HL-60 (cell line): ENCODE measurements around the gene FAM204A.

Experiments
- POLR2AphosphoS5 ChIP-seq: IDR thresholded peaks from 2 replicates; pipeline ENCODE4 v1.6.1; 2012; ENCODE audit warnings: low read depth
- TF ChIP-seq, protein P1 (sequence below): IDR thresholded peaks from one replicate; pipeline ENCODE4 v1.5.1; 2011; ENCODE audit warnings: low read length, control low read depth, inconsistent platforms; ENCODE audit not compliant: insufficient read depth
- TF ChIP-seq, protein P2 (sequence below): IDR thresholded peaks from 2 replicates; pipeline ENCODE4 v1.6.1; 2012; ENCODE audit warnings: low read depth; ENCODE audit not compliant: insufficient replicate concordance

DNA sequence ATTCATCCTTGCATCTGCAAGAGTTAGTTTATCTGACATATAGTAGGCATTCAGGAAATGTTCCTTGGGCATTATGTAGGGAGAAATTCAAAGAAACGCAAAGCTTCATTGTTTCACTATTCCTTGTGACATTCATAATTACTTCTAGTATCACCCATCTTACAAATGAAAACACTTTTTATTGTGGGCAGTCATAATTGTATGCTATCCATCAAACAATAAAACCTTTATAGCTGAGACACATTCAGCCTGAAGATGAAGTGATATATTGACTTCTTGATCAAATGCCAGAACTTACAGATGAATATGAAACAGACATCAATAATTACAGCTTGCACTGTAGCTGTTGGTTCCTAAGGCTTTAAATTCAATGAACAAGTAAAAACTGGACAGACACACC, 36.4 kb downstream of the FAM204A start:
- TF ChIP-seq, protein P1, sequence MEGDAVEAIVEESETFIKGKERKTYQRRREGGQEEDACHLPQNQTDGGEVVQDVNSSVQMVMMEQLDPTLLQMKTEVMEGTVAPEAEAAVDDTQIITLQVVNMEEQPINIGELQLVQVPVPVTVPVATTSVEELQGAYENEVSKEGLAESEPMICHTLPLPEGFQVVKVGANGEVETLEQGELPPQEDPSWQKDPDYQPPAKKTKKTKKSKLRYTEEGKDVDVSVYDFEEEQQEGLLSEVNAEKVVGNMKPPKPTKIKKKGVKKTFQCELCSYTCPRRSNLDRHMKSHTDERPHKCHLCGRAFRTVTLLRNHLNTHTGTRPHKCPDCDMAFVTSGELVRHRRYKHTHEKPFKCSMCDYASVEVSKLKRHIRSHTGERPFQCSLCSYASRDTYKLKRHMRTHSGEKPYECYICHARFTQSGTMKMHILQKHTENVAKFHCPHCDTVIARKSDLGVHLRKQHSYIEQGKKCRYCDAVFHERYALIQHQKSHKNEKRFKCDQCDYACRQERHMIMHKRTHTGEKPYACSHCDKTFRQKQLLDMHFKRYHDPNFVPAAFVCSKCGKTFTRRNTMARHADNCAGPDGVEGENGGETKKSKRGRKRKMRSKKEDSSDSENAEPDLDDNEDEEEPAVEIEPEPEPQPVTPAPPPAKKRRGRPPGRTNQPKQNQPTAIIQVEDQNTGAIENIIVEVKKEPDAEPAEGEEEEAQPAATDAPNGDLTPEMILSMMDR = no peak
- TF ChIP-seq POLR2AphosphoS5 = no peak
- TF ChIP-seq, protein P2, sequence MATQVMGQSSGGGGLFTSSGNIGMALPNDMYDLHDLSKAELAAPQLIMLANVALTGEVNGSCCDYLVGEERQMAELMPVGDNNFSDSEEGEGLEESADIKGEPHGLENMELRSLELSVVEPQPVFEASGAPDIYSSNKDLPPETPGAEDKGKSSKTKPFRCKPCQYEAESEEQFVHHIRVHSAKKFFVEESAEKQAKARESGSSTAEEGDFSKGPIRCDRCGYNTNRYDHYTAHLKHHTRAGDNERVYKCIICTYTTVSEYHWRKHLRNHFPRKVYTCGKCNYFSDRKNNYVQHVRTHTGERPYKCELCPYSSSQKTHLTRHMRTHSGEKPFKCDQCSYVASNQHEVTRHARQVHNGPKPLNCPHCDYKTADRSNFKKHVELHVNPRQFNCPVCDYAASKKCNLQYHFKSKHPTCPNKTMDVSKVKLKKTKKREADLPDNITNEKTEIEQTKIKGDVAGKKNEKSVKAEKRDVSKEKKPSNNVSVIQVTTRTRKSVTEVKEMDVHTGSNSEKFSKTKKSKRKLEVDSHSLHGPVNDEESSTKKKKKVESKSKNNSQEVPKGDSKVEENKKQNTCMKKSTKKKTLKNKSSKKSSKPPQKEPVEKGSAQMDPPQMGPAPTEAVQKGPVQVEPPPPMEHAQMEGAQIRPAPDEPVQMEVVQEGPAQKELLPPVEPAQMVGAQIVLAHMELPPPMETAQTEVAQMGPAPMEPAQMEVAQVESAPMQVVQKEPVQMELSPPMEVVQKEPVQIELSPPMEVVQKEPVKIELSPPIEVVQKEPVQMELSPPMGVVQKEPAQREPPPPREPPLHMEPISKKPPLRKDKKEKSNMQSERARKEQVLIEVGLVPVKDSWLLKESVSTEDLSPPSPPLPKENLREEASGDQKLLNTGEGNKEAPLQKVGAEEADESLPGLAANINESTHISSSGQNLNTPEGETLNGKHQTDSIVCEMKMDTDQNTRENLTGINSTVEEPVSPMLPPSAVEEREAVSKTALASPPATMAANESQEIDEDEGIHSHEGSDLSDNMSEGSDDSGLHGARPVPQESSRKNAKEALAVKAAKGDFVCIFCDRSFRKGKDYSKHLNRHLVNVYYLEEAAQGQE = no peak
